ENCODE results near the gene NNT.
"Not testable (repeated sequence)": the region's sequence is repeated elsewhere in the genome, so short reads cannot be mapped to it uniquely, and the experiment has no call there.

Gene NNT

GRCh38 chr5:43674536-43674935, 71.6 kb downstream of the NNT start:
- no peak for DNase-seq

- no peak for DNase-seq
Observed at GRCh38 chr5:43675357-43675756, 72.4 kb downstream of the NNT start.

- DNase-seq = no peak
Observed at GRCh38 chr5:43676083-43676840, 73.3 kb downstream of the NNT start.

GRCh38 chr5:43677253-43677652, 74.3 kb downstream of the NNT start:
- no peak for DNase-seq

- no peak for DNase-seq
Observed at GRCh38 chr5:43679214-43679613, 76.2 kb downstream of the NNT start.

DNA sequence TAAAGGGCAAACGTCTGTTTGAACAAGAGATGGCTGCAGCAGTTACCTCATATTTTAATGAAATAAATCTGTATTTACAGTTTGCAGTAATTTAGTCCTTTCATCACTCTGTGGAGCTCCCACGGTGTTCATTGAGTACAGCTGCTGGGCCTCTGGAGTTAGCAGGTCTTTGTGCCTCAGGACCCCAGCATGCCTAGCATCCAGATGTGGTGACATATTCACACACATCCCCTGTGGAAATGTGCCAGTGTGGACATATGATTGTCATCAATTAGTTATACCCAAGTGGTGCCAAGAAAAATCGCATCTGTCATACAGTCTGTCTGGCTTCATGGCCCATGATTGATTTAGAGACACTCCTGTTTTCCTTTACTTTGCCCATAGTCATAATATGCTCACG, 77.3 kb downstream of the NNT start:
- DNase-seq = no peak

DNA sequence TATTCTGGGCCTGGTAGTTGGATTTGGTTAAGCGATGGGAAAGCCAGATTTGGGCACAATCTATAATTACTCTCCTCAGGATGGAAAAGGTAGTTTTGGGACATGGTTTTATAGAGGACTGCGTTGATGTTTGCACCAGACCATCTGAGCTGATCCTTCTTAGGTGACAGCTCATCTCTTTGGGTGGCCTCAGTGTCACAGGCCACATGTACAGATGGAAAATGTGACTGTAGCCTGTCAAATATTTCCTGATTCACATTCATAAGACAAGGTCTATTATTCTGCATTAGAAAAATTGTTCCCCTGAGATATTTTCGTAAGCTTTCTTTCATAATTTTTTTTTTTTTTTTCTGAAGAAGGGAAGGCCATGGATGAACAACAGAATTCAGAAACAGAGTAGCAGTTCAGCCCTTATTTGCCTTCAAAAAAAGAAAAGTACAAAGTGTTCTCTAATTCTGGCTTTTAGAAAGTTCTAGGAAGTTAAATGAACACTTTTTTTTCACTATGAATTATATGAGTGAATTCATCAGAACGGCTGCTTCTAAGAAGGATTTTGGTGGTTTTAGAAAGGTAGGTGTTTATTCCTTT, 81.0 kb downstream of the NNT start:
- no peak for DNase-seq

GRCh38 chr5:43685252-43685950, 82.4 kb downstream of the NNT start:
- DNase-seq = no peak

DNA sequence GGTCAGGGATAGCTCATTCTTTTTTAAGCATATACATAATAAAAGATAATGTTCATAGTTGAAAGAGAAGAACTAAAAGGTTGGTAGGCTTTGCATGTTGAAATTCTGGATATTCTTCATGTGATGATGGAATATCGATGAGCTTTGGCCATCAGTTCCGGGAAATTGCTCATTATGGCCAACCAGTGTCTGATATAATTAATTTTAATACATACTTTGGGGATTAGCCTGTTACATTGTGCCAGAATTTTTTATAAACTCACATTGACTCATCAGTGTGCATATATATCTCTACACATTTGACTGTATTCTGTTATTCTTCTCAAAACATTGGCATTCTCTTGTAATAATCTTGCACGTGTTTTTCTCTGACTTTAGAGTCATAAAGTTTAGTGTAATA, 84.3 kb downstream of the NNT start:
- DNase-seq = no peak

- no peak for DNase-seq
Observed at GRCh38 chr5:43691275-43691674, 88.3 kb downstream of the NNT start.

- DNase-seq = no peak
Observed at GRCh38 chr5:43691893-43692292, 88.9 kb downstream of the NNT start.

- no peak for DNase-seq
Observed at GRCh38 chr5:43693411-43693810, 90.4 kb downstream of the NNT start.

- DNase-seq = no peak
Observed at GRCh38 chr5:43694027-43694426, 91.0 kb downstream of the NNT start.

GRCh38 chr5:43696444-43696843, 93.5 kb downstream of the NNT start:
- not testable (repeated sequence) for DNase-seq

- no peak for DNase-seq
Observed at GRCh38 chr5:43699910-43700309, 96.9 kb downstream of the NNT start.

GRCh38 chr5:43700601-43701000, 97.6 kb downstream of the NNT start:
- no peak for DNase-seq

GRCh38 chr5:43701227-43701626, 98.2 kb downstream of the NNT start:
- DNase-seq = no peak

GRCh38 chr5:43702293-43702692, 99.3 kb downstream of the NNT start:
- no peak for DNase-seq

DNA sequence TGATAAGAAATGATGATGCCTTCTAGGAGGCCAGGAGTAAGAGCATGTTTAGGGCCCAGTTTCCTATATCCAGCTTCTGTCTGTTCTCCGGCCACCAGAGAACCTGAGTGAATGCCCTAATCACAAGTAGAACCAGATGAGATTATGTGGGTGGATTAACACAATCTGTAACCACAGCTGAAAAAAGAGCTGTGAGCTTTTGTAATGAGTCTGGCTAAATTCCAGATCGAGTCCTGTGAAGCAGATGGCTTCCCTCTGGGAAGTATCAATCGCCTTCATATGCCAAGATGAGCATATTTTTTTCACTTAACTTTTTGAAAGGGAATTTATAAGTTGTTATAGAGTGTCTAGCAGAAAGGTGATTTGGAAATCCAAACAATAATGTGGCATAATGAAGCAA, 99.8 kb downstream of the NNT start:
- no peak for DNase-seq

GRCh38 chr5:43704243-43704642, 101.3 kb downstream of the NNT start:
- DNase-seq = no peak

GRCh38 chr5:43706576-43706975, 103.6 kb downstream of the NNT start:
- not testable (repeated sequence) for DNase-seq

DNA sequence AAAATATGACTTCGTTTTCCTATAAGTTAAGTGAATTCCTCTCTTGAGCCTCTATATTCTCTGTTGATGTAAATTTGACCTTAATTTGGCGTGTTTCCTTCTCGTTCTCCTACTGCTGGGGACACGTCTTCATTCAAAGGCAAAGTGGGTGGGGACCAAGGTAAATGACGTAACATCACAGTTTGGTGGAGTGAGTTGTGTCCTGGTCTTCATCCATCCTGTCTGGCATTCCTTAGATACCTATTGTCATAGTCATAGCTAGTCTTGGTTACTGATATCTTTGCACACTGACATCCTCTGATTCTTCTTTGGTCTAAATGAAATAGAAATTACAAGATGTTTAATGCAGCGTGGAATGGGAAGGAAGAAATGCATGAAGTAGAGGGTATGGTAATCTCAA, 108.5 kb downstream of the NNT start:
- no peak for DNase-seq

DNA sequence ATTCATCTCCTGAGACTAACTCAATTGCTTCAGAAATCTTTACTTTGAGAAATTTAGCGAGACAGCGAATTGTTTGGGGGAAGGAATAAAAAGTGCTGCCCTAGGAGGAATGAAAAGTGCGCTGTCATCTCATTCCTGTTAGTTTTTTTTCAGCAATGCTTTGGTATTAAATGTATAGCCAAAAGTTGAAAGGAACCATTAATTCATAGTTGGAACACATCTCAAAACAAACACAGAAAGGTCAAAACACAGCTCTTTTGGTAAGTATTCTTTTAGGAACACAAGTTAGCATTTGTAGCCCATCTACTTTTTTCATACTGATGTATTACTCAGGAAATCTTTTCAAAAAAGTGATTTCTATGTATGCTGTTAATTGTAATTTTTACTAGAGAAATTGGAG, 109.1 kb downstream of the NNT start:
- no peak for DNase-seq

DNA sequence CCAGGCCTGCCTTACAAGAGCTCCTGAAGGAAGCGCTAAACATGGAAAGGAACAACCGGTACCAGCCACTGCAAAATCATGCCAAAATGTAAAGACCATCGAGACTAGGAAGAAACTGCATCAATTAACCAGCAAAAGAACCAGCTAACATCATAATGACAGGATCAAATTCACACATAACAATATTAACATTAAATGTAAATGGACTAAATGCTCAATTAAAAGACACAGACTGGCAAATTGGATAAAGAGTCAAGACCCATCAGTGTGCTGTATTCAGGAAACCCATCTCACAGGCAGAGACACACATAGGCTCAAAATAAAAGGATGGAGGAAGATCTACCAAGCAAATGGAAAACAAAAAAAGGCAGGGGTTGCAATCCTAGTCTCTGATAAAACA, 116.8 kb downstream of the NNT start:
- DNase-seq = not testable (repeated sequence)
